Measurements from ENCODE around the gene ZSCAN5A. TPM values are rescaled to one million over a fixed set of nuclear protein-coding genes. Genes with fewer than 3 reads are reported as not detected.
A peak's percentile ranks its signal among the peaks of the same experiment; 100 is the strongest.

The ZSCAN5A gene
- total and polyA plus RNA-seq, 2 of the 13 experiments (the other 11 are each of a cell fraction or from before 2014, with no cell fraction given) = 9.5 to 17.8 TPM

DNA sequence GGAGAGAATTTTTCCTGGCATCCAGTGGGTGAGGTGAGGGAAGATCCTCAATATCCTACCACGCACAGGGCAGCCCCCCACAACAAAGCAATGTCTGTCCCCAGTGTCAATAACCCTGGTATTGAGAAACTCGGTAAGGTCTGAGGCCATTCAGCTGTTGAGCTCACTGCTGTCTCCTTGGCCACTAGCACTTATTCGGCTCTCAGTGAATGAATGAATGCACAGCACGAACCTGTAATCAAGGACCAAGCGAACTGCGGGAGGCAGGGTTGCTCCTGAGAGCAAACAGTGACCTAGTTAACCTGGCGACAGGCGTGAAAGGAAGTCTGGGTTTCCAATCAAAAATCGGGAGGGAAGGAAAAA, 640 bp downstream of the ZSCAN5A start (continued):
- TF ChIP-seq, protein P1, sequence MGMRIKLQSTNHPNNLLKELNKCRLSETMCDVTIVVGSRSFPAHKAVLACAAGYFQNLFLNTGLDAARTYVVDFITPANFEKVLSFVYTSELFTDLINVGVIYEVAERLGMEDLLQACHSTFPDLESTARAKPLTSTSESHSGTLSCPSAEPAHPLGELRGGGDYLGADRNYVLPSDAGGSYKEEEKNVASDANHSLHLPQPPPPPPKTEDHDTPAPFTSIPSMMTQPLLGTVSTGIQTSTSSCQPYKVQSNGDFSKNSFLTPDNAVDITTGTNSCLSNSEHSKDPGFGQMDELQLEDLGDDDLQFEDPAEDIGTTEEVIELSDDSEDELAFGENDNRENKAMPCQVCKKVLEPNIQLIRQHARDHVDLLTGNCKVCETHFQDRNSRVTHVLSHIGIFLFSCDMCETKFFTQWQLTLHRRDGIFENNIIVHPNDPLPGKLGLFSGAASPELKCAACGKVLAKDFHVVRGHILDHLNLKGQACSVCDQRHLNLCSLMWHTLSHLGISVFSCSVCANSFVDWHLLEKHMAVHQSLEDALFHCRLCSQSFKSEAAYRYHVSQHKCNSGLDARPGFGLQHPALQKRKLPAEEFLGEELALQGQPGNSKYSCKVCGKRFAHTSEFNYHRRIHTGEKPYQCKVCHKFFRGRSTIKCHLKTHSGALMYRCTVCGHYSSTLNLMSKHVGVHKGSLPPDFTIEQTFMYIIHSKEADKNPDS (CRISPR knock-in tag; IDR thresholded peaks at IDR 0.05) = no peak
- TF ChIP-seq SOX6 (IDR thresholded peaks at IDR 0.05) (no peak), SOX6 (CRISPR knock-in tag; IDR thresholded peaks at IDR 0.05) (no peak), DMAP1 (CRISPR knock-in tag; IDR thresholded peaks at IDR 0.05) (no peak; the same call in 1 of the 2 replicates), ZKSCAN5 (CRISPR knock-in tag; IDR thresholded peaks at IDR 0.05) (0 out of 2 replicates have a peak, but pooled peaks have one; percentile 18), ZNF24 (IDR thresholded peaks at IDR 0.05) (peak; percentile 90), RARA (CRISPR knock-in tag; IDR thresholded peaks at IDR 0.05) (no peak), NR2F6 (IDR thresholded peaks at IDR 0.05) (peak; percentile 18; the same call in 1 of the 2 replicates), NR2F6 (CRISPR knock-in tag; IDR thresholded peaks at IDR 0.05) (no peak; the same call in 1 of the 2 replicates), FOXP1 (IDR thresholded peaks at IDR 0.05) (no peak), FOXP1 (CRISPR knock-in tag; IDR thresholded peaks at IDR 0.05) (0 out of 2 replicates have a peak, but pooled peaks have one; percentile 20), RFXAP (CRISPR knock-in tag; IDR thresholded peaks at IDR 0.05; ENCODE audit: borderline replicate concordance) (peak; percentile 50; the same call in 1 of the 2 replicates), HNRNPLL (IDR thresholded peaks at IDR 0.05; ENCODE audit: low read depth, low read length, poor library complexity, severe bottlenecking) (no peak), ZNF563 (CRISPR knock-in tag; IDR thresholded peaks at IDR 0.05) (no peak), ZNF292 (CRISPR knock-in tag; IDR thresholded peaks at IDR 0.05; ENCODE audit: borderline replicate concordance, low read depth) (peak; percentile 52; the same call in 1 of the 2 replicates), SP2 (CRISPR knock-in tag; IDR thresholded peaks at IDR 0.05) (no peak), ZNF749 (CRISPR knock-in tag; IDR thresholded peaks at IDR 0.05; ENCODE audit: borderline replicate concordance) (no peak), ZNF570 (CRISPR knock-in tag; IDR thresholded peaks at IDR 0.05; ENCODE audit: borderline replicate concordance) (no peak), CEBPB (IDR thresholded peaks at IDR 0.05; ENCODE audit: borderline replicate concordance, low read depth, low read length) (peak; percentile 50; the same call in 1 of the 2 replicates), RNF2 (conservative IDR thresholded peaks at IDR 0.05; ENCODE audit: low read depth) (no peak), ZBTB25 (CRISPR knock-in tag; IDR thresholded peaks at IDR 0.05) (no peak), ZNF350 (CRISPR knock-in tag; IDR thresholded peaks at IDR 0.05; ENCODE audit: borderline replicate concordance, low read depth) (no peak), SNAI1 (CRISPR knock-in tag; IDR thresholded peaks at IDR 0.05; ENCODE audit: borderline replicate concordance) (no peak), ZFP41 (CRISPR knock-in tag; IDR thresholded peaks at IDR 0.05; ENCODE audit: borderline replicate concordance) (no peak), BHLHE40 (IDR thresholded peaks at IDR 0.05; ENCODE audit: low read length) (no peak), MBD4 (IDR thresholded peaks at IDR 0.05; ENCODE audit: borderline replicate concordance, low read length) (no peak), ZKSCAN8 (CRISPR knock-in tag; IDR thresholded peaks at IDR 0.05; ENCODE audit: borderline replicate concordance) (0 out of 2 replicates have a peak, but pooled peaks have one; percentile 30), TEAD3 (CRISPR knock-in tag; optimal IDR thresholded peaks at IDR 0.05; ENCODE audit: borderline replicate concordance) (peak; percentile 44)
- TF ChIP-seq, protein P2, sequence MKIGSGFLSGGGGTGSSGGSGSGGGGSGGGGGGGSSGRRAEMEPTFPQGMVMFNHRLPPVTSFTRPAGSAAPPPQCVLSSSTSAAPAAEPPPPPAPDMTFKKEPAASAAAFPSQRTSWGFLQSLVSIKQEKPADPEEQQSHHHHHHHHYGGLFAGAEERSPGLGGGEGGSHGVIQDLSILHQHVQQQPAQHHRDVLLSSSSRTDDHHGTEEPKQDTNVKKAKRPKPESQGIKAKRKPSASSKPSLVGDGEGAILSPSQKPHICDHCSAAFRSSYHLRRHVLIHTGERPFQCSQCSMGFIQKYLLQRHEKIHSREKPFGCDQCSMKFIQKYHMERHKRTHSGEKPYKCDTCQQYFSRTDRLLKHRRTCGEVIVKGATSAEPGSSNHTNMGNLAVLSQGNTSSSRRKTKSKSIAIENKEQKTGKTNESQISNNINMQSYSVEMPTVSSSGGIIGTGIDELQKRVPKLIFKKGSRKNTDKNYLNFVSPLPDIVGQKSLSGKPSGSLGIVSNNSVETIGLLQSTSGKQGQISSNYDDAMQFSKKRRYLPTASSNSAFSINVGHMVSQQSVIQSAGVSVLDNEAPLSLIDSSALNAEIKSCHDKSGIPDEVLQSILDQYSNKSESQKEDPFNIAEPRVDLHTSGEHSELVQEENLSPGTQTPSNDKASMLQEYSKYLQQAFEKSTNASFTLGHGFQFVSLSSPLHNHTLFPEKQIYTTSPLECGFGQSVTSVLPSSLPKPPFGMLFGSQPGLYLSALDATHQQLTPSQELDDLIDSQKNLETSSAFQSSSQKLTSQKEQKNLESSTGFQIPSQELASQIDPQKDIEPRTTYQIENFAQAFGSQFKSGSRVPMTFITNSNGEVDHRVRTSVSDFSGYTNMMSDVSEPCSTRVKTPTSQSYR (CRISPR knock-in tag; IDR thresholded peaks at IDR 0.05; ENCODE audit: borderline replicate concordance) = peak; percentile 65

Measured in HepG2 (cell line).